Upper lobe of left lung (tissue), 6 donors: Measurements from ENCODE around the gene CMKLR1. TPM values are rescaled to one million over a fixed set of nuclear protein-coding genes. Genes with fewer than 3 reads are reported as not detected.
A peak's percentile ranks its signal among the peaks of the same experiment; 100 is the strongest.

Experiments
- ATAC-seq, 2 donors: fragments of 200-7000 bp; cut with Tn5 transposase; one replicate each; pipeline ENCODE4 v1.9.1; 2022; ENCODE audit warnings: mild to moderate bottlenecking in 2 of 2, moderate library complexity in 2 of 2; ENCODE audit not compliant: low FRiP score in 2 of 2
- DNase-seq, 2 donors: peaks; one replicate each; pipeline ENCODE4 v3.0.0-alpha.2; 2019 to 2020
- H3K27ac ChIP-seq, 4 donors: fragments of 200-600 bp; sonication (generic); one replicate each; pipeline ENCODE4 v1.5.1; 2016 to 2019
- H3K27me3 ChIP-seq, 4 donors: fragments of 200-600 bp; sonication (generic); one replicate each; pipeline ENCODE4 v1.5.1; 2017 to 2019
- H3K36me3 ChIP-seq, 4 donors: fragments of 200-600 bp; sonication (generic); one replicate each; pipeline ENCODE4 v1.5.1; 2016 to 2019
- H3K4me1 ChIP-seq, 4 donors: fragments of 200-600 bp; sonication (generic); one replicate each; pipeline ENCODE4 v1.5.1; 2018 to 2019
- H3K4me3 ChIP-seq, 4 donors: fragments of 200-600 bp; sonication (generic); one replicate each; pipeline ENCODE4 v1.5.1; 2017 to 2019; ENCODE audit warnings: mild to moderate bottlenecking in 2 of 4, moderate library complexity in 1 of 4
- H3K9me3 ChIP-seq, 4 donors: fragments of 200-600 bp; sonication (generic); one replicate each; pipeline ENCODE4 v1.5.1; 2018 to 2019
- CTCF ChIP-seq, 6 experiments: fragments of 450-650 bp in 4 of 6; fragments of 200-600 bp in 2 of 6; sonication (generic) in 2 of 6; IDR thresholded peaks; one replicate each; pipeline ENCODE4 v1.5.1; 2016 to 2019; ENCODE audit warnings: antibody characterized with exemption in 6 of 6
- EP300 ChIP-seq, 4 donors: sonication (generic); formaldehyde crosslinking; IDR thresholded peaks; one replicate each; pipeline ENCODE4 v1.5.1; 2017; ENCODE audit warnings: antibody characterized with exemption in 4 of 4, control low read depth in 2 of 4
- POLR2A ChIP-seq, 4 donors: fragments of 450-650 bp; IDR thresholded peaks; one replicate each; pipeline ENCODE4 v1.5.1; 2016 to 2017; ENCODE audit warnings: antibody characterized with exemption in 4 of 4, mild to moderate bottlenecking in 2 of 4
- POLR2AphosphoS5 ChIP-seq, 2 donors: sonication (generic); formaldehyde crosslinking; IDR thresholded peaks; one replicate each; pipeline ENCODE4 v1.5.1; 2017; ENCODE audit warnings: antibody characterized with exemption in 2 of 2
- WGBS, 2 donors: methylation state at CpG; one replicate each; pipeline ENCODE4 v1.1.5; 2017 to 2018; 5-methylcytosine and 5-hydroxymethylcytosine counted together
- total RNA-seq, 6 donors: library from RNA; depleted of rRNA in 4 of 6; stranded (reverse); fragments of >200 nt in 4 of 6; gene quantifications; one replicate each; pipeline versions ENCODE4 v1.1.0 to v1.2.1, GENCODE V29; 2016 to 2021
- donor health status: DM: no; HTN: no; CAD: no; lungs with moderate emphysema.
- donor health status: DM: no; HTN: yes; CAD: no; lungs with severe emphysema.

The CMKLR1 gene
- total RNA-seq, 6 donors from 2014 or later, result 7.8 to 40.9 (median 19.9) TPM

GRCh38 chr12:108318472-108319275 is 20.4 kb downstream of the CMKLR1 start:
- TF ChIP-seq POLR2AphosphoS5 (IDR thresholded peaks at IDR 0.05) (no peak), POLR2A (IDR thresholded peaks at IDR 0.05) (no peak), EP300 (IDR thresholded peaks at IDR 0.05) (no peak), CTCF (IDR thresholded peaks at IDR 0.05) (no peak)
- WGBS, 2 donors, result 74 to 79% methylated on average over 5 to 6 of the region's 6 CpGs
- DNase-seq (no peak), ATAC-seq (no peak)
- H3K36me3 ChIP-seq, result no peaks in the 10 kb centered on the region
- H3K4me3 ChIP-seq, result no peak overlapping the region
- H3K27me3 ChIP-seq, result no peaks in the 10 kb centered on the region
- peaks cover 16 to 40% (median 26%) of the 10 kb centered on the region in 4 donors for H3K4me1 ChIP-seq
- peak overlapping the region in 2 of 4 donors; percentile 4 to 11 for H3K27ac ChIP-seq
- H3K9me3 ChIP-seq, result no peaks in the 10 kb centered on the region

GRCh38 chr12:108317308-108318234 is 21.5 kb downstream of the CMKLR1 start:
- ATAC-seq (no peak), DNase-seq (no peak)
- H3K27me3 ChIP-seq, result no peaks in the 10 kb centered on the region
- 77 to 81% methylated on average over 6 of the region's 6 CpGs for WGBS, 2 donors
- no peak overlapping the region for H3K4me3 ChIP-seq
- no peaks in the 10 kb centered on the region for H3K36me3 ChIP-seq
- H3K9me3 ChIP-seq, result no peaks in the 10 kb centered on the region
- TF ChIP-seq CTCF (IDR thresholded peaks at IDR 0.05) (no peak), POLR2A (IDR thresholded peaks at IDR 0.05) (no peak), POLR2AphosphoS5 (IDR thresholded peaks at IDR 0.05) (no peak), EP300 (IDR thresholded peaks at IDR 0.05) (no peak)
- peak overlapping the region; percentile 1 to 72 (median 58) for H3K27ac ChIP-seq
- peaks cover 27 to 48% (median 37%) of the 10 kb centered on the region in 4 donors for H3K4me1 ChIP-seq

DNA sequence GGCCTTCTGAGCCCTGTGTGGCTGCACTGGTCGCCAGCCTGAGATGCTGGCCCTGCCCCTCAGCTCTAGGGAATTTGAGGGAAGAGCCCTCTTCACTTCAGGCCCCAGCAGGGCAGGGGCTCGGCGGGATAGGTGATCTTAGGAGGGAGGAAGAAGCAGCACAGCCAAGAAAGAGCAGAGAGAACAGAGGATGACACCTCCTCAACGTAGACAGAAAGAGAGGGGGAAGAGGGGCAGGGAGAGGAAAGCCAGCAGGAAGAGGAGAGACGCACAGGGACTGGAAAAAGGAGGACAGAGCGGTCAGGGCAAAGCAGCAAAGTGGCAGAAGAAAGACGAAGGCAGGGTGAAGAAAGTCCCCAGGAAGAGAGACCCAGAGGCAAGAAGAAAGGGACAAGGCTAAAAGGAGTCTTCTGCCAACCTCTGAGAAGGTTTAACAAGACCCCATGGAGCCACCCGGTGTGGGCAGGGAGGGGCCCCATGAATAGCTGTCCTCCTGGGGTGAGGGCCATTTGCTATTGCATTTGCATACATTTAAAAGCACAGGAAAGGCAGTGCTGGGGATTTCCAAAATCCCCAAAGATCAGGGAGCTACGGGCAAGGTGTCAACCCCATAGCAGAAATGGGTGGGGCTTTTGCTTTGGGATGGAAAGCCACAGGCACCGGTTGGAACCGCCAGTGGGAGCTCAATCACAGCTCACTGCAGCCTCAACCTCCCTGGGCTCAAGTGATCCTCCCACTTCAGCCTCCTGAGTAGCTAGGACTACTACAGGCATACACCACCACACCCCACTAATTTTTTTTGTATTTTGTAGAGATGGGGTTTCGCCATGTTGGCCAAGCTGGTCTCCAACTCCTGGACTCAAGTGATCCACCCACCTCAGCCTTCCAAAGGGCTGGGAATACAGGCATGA is 22.7 kb downstream of the CMKLR1 start:
- peaks cover 38 to 58% (median 48%) of the 10 kb centered on the region in 4 donors for H3K4me1 ChIP-seq
- no peaks in the 10 kb centered on the region for H3K36me3 ChIP-seq
- DNase-seq, result no peak
- ATAC-seq, result no peak
- no peaks in the 10 kb centered on the region for H3K27me3 ChIP-seq
- H3K4me3 ChIP-seq, result no peak overlapping the region
- peak overlapping the region; percentile 1 to 91 (median 72) for H3K27ac ChIP-seq
- no peaks in the 10 kb centered on the region for H3K9me3 ChIP-seq
- WGBS, 2 donors, result 48 to 52% methylated on average over 10 to 11 of the region's 12 CpGs
- TF ChIP-seq POLR2A (IDR thresholded peaks at IDR 0.05) (no peak), CTCF (IDR thresholded peaks at IDR 0.05) (no peak), POLR2AphosphoS5 (IDR thresholded peaks at IDR 0.05) (no peak), EP300 (IDR thresholded peaks at IDR 0.05) (no peak)

- ATAC-seq (peak in 1 of 2 donors; percentile 30), DNase-seq (no peak)
- no peaks in the 10 kb centered on the region for H3K9me3 ChIP-seq
- WGBS, 2 donors, result 71 to 81% methylated on average over 4 of the region's 4 CpGs
- H3K4me1 ChIP-seq, result peaks cover 38 to 56% (median 49%) of the 10 kb centered on the region in 4 donors
- no peak for TF ChIP-seq POLR2A (IDR thresholded peaks at IDR 0.05)
- TF ChIP-seq EP300 (IDR thresholded peaks at IDR 0.05), result no peak
- TF ChIP-seq CTCF (IDR thresholded peaks at IDR 0.05), result no peak
- no peak for TF ChIP-seq POLR2AphosphoS5 (IDR thresholded peaks at IDR 0.05)
- H3K27ac ChIP-seq, result peak overlapping the region; percentile 1 to 91 (median 72)
- no peak overlapping the region for H3K4me3 ChIP-seq
- H3K36me3 ChIP-seq, result no peaks in the 10 kb centered on the region
- no peaks in the 10 kb centered on the region for H3K27me3 ChIP-seq
Observed at GRCh38 chr12:108315486-108316105, 23.5 kb downstream of the CMKLR1 start.
